Activated naive CD4-positive, alpha-beta T cell treated with anti-CD3 and anti-CD28 coated beads, Interleukin-2, amount 50 U/mL, for 72 hours (primary cell): Measurements from ENCODE around the gene FBXW10B. TPM values are rescaled to one million over a fixed set of nuclear protein-coding genes. Genes with fewer than 3 reads are reported as not detected.
"Not testable (repeated sequence)": the region's sequence is repeated elsewhere in the genome, so short reads cannot be mapped to it uniquely, and the experiment has no call there.

Source experiments
- ATAC-seq, 2 donors: fragments of 150-1000 bp; cut with Tn5 transposase; 2 replicates each; pipeline ENCODE4 v1.10.0; 2021; ENCODE audit warnings: mild to moderate bottlenecking in 2 of 2, moderate library complexity in 2 of 2
- DNase-seq, 2 donors: peaks; one replicate each; pipeline ENCODE4 v3.0.0; 2021 to 2022; ENCODE audit warnings: low spot score in 2 of 2
- H3K27ac Mint-ChIP-seq, 2 donors: one replicate each; pipeline ENCODE4 v1.8.0; 2022; ENCODE audit warnings: mild to moderate bottlenecking in 2 of 2, mixed read lengths in 2 of 2
- H3K36me3 Mint-ChIP-seq, 2 donors: one replicate each; pipeline ENCODE4 v1.8.0; 2022; ENCODE audit warnings: mixed read lengths in 2 of 2
- H3K9me3 Mint-ChIP-seq, 2 donors: one replicate each; pipeline ENCODE4 v1.8.0; 2022; ENCODE audit warnings: mixed read lengths in 2 of 2
- total RNA-seq, 2 donors: library from RNA; stranded (reverse); gene quantifications; one replicate each; pipeline ENCODE4 v1.2.3, GENCODE V29; 2022

The FBXW10B gene
- under 1 TPM; 0.18 to 0.23 TPM for total RNA-seq

DNA sequence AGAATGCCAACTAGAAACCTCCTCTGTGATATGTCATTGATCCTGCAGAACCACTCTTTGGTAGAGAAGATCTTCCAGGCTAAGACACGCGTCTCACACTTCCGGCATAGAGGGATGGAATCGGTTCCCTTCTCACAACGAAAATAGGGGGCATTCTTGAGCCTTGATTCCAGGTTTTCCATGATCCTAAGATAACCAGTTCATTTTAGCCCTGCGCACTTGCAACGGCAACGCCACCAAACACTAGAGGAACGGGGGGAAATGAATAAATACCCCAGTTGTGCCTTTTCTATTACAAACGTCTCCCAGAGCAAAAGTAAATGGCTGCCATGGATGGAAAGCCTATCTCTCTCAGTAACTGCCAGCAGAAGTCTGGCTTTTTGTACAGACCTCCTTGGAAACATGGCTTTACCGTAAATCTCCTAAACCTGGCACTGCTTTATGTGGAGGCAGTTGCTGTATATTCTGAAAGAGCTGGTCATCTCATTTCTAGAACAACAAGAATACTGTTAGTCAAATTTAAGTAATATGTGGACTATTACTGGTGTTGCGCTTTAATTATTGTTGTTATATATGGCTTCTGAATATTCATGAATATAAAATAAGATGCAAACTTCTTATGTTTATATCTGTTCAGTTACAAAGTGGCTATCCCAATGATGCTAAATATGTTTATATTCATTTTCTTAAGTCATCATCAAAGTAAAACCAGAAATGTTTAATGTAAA is at the start of gene FBXW10B:
FBXW10B (minus strand) TSS at position 374 of the 728 bp plus-strand sequence; CDS start at position 182, 192 bp downstream.
- peak within 1 kb of the TSS in 1 of 2 donors; percentile 29 for H3K27ac Mint-ChIP-seq
- not testable (repeated sequence) for H3K9me3 Mint-ChIP-seq, H3K36me3 Mint-ChIP-seq, DNase-seq, ATAC-seq

DNA sequence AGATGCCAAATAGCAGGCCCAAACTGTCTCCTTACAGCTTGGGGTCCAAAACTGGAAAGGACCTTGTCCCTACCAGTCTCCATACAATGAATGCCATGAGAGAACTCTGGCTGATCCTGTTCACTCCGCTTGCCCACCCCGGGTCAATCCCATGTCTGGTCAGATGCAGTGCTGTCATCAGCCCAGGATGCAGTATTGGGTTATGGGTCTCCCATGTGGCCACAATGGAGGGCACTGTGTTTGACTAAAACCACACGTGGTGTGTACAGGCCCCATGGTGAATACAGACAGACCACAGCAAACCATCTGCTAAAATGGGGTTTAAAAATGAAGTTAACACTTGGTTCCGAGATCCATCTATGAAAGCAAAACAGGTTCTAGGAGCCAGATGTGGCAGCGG is 44.2 kb upstream of the FBXW10B start:
- Mint-ChIP-seq H3K36me3 (peaks cover 18% of the 10 kb centered on the region in 2 donors), H3K9me3 (no peaks in the 10 kb centered on the region), H3K27ac (no peak overlapping the region)
- ATAC-seq = no peak
- DNase-seq = no peak

DNA sequence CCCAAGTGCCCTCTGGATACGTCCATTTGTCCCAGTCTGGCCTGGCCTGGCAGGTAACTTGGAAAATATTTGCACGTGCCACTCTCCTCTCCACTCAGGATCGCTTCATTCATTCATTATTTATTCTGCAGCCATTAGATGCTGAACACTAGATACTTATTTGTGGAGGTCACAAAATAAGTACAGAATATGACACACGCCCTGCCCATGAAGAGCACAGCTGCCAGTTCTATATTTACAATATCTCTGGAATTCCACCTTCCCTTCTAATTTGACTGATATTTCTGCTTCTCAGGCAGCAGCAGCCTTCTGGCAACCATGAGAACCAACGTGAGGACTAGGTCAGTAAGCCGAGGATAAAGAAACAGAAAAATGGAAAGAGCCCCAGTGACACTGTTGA is 43.7 kb upstream of the FBXW10B start:
- no peak for ATAC-seq

GRCh38 chr17:15662681-15663080 is 43.2 kb upstream of the FBXW10B start:
- Mint-ChIP-seq H3K36me3 (peaks cover 8 to 15% of the 10 kb centered on the region in 2 donors), H3K27ac (no peak overlapping the region), H3K9me3 (no peaks in the 10 kb centered on the region)
- ATAC-seq = no peak
- DNase-seq = no peak

More for the DNA sequence above, 43.7 kb upstream of the FBXW10B start:
- peaks cover 13 to 17% of the 10 kb centered on the region in 2 donors for H3K36me3 Mint-ChIP-seq
- no peak for DNase-seq
- no peak overlapping the region for H3K27ac Mint-ChIP-seq
- no peaks in the 10 kb centered on the region for H3K9me3 Mint-ChIP-seq

- H3K36me3 Mint-ChIP-seq = peaks cover 5 to 18% of the 10 kb centered on the region in 2 donors
- no peak for ATAC-seq
- no peaks in the 10 kb centered on the region for H3K9me3 Mint-ChIP-seq
- DNase-seq = no peak
- H3K27ac Mint-ChIP-seq = no peak overlapping the region
These were observed 40.6 kb upstream of the FBXW10B start for GRCh38 chr17:15660077-15660476.

DNA sequence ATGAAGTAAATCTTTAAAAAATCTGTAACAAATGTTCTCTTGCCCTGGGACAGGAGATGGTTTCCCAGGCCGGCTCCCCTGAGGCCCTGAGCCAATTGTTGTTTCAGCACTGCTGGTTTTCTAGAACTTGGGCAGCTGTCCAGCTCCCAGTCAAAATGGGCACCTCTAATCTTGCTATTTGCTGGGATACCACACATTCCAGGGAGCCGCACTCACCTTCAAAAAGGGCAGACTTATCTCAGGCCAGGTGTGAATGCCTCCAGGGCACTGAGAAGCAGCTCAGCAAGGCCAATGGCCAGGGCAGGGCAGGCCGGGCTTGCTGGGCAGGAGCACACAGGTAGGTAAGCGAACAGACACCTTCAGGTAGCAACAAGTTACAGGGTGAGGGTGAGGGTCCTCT is 40.2 kb upstream of the FBXW10B start:
- Mint-ChIP-seq H3K27ac (no peak overlapping the region), H3K36me3 (peaks cover 5 to 18% of the 10 kb centered on the region in 2 donors), H3K9me3 (no peaks in the 10 kb centered on the region)
- DNase-seq (no peak), ATAC-seq (no peak)

DNA sequence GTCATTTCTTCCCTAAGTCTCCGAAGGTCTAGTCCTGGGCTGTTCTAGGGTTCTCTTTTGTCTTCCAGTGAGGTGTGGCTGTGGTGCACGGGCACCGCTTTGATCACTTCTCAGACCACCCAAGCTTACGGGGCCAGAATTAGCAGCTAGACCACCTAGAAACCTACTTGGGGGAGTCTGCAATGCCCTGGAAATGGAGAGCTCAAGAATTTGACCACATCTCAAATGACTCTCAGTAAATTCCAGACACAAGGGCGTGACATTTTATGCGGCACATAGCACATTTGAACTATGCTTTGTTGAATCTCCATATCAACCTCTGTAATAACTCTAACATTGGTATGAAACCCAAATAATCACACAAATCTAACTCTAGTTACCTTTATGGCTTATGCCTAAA is 39.7 kb upstream of the FBXW10B start:
- no peak for DNase-seq
- H3K27ac Mint-ChIP-seq = no peak overlapping the region
- peaks cover 5 to 18% of the 10 kb centered on the region in 2 donors for H3K36me3 Mint-ChIP-seq
- no peak for ATAC-seq
- H3K9me3 Mint-ChIP-seq = no peaks in the 10 kb centered on the region

DNA sequence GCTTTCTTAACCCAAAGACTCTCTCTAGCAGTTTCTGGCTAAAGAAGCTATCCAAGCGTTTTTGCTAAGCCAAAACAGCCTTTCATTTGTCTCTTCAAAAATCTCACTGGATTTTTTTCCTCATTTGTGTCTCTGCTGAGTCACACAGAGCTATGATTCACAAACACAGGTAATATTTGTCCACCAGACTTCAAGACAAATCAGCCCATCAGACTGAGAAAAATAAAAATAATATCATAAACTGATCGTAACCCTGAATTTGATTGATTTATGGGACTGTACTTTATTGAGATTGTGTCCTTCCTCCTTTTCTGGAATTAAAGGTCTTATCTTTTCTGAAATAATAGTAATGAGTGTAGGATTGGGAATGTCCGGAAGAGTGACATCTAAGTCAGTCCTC is 38.8 kb upstream of the FBXW10B start:
- H3K36me3 Mint-ChIP-seq = peaks cover 10% of the 10 kb centered on the region in 2 donors
- no peak for ATAC-seq
- no peaks in the 10 kb centered on the region for H3K9me3 Mint-ChIP-seq
- H3K27ac Mint-ChIP-seq = no peak overlapping the region
- no peak for DNase-seq

- DNase-seq (no peak), ATAC-seq (no peak)
- peaks cover 6 to 14% of the 10 kb centered on the region in 2 donors for H3K36me3 Mint-ChIP-seq
- no peaks in the 10 kb centered on the region for H3K9me3 Mint-ChIP-seq
- no peak overlapping the region for H3K27ac Mint-ChIP-seq
These were observed 38.4 kb upstream of the FBXW10B start for GRCh38 chr17:15657868-15658267.

DNA sequence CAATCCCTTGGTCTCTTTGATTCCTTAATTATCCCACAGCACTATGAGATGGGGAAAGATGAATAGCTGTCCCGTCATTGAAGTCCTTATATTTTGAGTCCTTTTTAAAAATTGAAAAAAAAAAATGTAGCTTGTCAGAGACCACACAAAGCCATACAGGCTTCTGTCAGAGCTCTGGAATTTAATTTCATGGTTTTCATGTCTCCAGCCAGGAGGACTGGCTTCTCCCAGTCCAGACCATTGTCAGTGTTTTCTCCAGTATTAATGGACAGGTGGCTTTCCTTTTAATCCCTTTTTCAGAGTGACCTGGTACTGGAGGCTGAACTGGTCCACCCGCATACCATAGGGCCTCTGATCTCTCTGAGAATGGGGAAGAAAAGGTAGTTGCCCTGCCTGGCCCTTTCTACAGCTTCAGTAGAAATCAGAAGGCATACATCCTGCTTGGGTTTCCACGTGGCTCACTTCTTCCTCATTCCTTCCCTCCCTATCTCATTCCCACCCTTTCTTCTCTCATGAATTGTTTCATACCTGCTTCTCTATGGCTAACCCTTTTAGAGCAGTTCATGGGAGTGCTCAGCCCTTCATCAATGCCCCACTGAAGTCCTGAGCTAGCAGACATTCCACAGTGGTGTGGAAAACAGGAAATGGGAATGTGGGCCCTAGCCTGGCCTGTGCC is 35.5 kb upstream of the FBXW10B start:
- H3K9me3 Mint-ChIP-seq = no peaks in the 10 kb centered on the region
- H3K27ac Mint-ChIP-seq = no peak overlapping the region
- DNase-seq (no peak), ATAC-seq (no peak)
- H3K36me3 Mint-ChIP-seq = peaks cover 6 to 12% of the 10 kb centered on the region in 2 donors

GRCh38 chr17:15654401-15654800 is 34.9 kb upstream of the FBXW10B start:
- not testable (repeated sequence) for H3K27ac Mint-ChIP-seq, H3K9me3 Mint-ChIP-seq, ATAC-seq, DNase-seq
- H3K36me3 Mint-ChIP-seq = peaks cover 6 to 12% of the 10 kb centered on the region in 2 donors

DNA sequence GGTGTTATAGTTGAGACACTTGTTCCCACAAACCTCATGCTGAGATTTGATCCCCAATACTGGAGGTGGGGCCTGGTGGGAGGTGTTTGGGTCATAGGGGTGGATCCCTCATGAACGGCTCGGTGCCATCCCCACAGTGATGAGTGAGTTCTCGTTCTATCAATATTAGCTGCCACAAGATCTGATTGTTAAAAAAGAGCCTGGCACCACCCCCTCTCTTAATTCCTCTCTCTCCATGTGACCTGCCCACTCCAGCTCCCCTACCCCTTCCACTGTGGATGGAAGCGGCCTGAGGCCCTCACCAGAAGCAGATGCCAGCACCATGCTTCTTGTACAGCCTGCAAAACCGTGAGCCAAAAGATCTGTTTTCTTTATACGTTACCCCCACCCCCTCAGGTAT is 33.5 kb upstream of the FBXW10B start:
- H3K27ac Mint-ChIP-seq = no peak overlapping the region
- H3K9me3 Mint-ChIP-seq = no peaks in the 10 kb centered on the region
- H3K36me3 Mint-ChIP-seq = peaks cover 6 to 12% of the 10 kb centered on the region in 2 donors
- ATAC-seq = no peak
- DNase-seq = no peak

DNA sequence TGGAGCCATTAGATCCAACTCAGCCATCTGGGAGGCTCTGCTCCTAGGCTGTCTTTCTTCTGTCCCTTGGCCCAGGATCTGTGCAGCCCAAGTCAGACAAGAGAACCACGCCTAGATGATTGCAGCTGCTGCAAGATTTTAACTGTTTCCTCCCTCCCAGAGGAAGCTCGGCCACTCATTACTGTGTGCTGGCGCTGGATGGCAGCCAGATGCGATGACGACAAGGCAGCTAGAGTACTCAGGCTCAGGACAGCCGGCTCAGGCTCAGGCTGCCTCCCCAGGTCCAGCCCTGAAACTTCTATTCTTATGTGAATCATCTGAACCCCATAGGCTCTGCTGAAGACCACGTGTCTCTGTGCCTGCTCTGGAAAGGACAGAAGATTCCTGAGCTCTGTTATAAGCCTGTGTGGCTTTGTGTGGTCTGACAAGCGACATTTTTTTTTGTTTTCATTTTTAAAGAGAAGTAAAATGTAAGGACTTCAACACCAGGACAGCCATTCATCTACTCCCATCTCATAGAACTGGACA is 32.1 kb upstream of the FBXW10B start:
- DNase-seq = peak in 1 of 2 donors; percentile 16
- peak; percentile 85 to 94 for ATAC-seq
- Mint-ChIP-seq H3K36me3 (peaks cover 0 to 12% of the 10 kb centered on the region in 2 donors), H3K9me3 (no peaks in the 10 kb centered on the region), H3K27ac (no peak overlapping the region)

DNA sequence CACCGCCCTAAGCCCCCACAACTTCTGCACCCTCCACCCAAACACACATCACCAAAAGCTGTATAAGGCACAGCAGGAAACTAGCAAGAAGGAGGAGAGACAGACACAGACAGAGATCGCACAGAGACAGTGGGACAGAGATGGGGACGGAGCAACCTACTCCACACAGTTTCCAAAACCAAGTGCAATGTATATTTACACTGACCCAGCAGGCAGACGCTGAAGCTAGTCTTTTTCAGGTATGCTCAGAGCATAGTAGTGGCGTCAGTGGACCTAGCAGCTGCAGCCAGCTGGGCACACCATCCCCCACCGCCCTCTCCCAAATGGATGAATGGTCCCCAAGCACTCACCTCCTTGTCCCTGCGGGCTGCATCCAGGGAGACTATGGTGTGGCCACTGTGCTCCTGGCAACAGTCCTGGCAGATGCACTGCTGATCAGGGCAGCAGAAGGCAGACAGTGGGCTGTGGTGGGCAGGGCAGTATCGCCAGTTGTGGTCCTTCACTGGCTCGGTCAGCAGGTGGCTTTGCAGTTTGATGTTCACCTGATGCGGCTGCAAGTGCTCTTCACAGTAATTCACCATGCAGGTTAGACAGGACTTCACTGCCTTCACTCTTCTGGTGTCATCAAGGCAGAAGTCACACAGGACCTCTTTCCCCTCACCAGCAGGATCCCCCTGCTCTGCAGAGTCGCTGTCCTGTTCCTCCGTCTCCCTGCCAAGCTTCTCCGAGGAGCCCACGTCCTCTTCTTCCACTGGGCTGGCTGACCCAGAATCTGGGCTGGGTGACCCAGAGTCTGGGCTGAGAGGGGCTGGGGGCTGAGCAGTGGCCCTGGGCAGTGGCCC is 31.5 kb upstream of the FBXW10B start:
- ATAC-seq (no peak), DNase-seq (no peak)
- Mint-ChIP-seq H3K36me3 (peaks cover 0 to 12% of the 10 kb centered on the region in 2 donors), H3K9me3 (no peaks in the 10 kb centered on the region), H3K27ac (no peak overlapping the region)

- H3K27ac Mint-ChIP-seq = no peak overlapping the region
These were observed 30.4 kb upstream of the FBXW10B start for GRCh38 chr17:15649861-15650421.

GRCh38 chr17:15648386-15648785 is 28.9 kb upstream of the FBXW10B start:
- DNase-seq (no peak), ATAC-seq (no peak)
- no peak overlapping the region for H3K27ac Mint-ChIP-seq
- no peaks in the 10 kb centered on the region for H3K9me3 Mint-ChIP-seq
- H3K36me3 Mint-ChIP-seq = peaks cover 0 to 8% of the 10 kb centered on the region in 2 donors

More at GRCh38 chr17:15649861-15650421, 30.4 kb upstream of the FBXW10B start:
- DNase-seq = no peak
- no peak for ATAC-seq
- Mint-ChIP-seq H3K36me3 (peaks cover 0 to 12% of the 10 kb centered on the region in 2 donors), H3K9me3 (no peaks in the 10 kb centered on the region)
